HL-60/S4 treated with retinoic acid at 250 ng/mL for 4 days and 3 days (cell line): ENCODE measurements around the gene SPRY1.

ENCODE experiments used
- in situ Hi-C: fragments of 300-500 bp; cut with MboI; formaldehyde crosslinking; loops from 2 replicates; pipeline ENCODE4 v1.7.0; 2022; ENCODE audit warnings: low sequenced_read_pairs

The SPRY1 gene

GRCh38 chr4:123408471-123409084, 12.0 kb downstream of the SPRY1 start:
- in situ Hi-C loops: no loop called here

- in situ Hi-C loops: no loop called here
Measured at GRCh38 chr4:123409334-123409733, 12.7 kb downstream of the SPRY1 start.

- in situ Hi-C loops: no loop called here
Measured at GRCh38 chr4:123411514-123411913, 14.9 kb downstream of the SPRY1 start.

- in situ Hi-C loops: no loop called here
Measured at GRCh38 chr4:123412091-123412505, 15.5 kb downstream of the SPRY1 start.

GRCh38 chr4:123412700-123413512, 16.3 kb downstream of the SPRY1 start:
- in situ Hi-C loops: no loop called here

- in situ Hi-C loops: no loop called here
Measured at GRCh38 chr4:123415576-123415975, 19.0 kb downstream of the SPRY1 start.

GRCh38 chr4:123415977-123416376, 19.4 kb downstream of the SPRY1 start:
- in situ Hi-C loops: no loop called here

GRCh38 chr4:123417813-123418212, 21.2 kb downstream of the SPRY1 start:
- in situ Hi-C loops: no loop called here

GRCh38 chr4:123418351-123418931, 21.8 kb downstream of the SPRY1 start:
- in situ Hi-C loops: no loop called here

GRCh38 chr4:123419885-123420755, 23.5 kb downstream of the SPRY1 start:
- in situ Hi-C loops: no loop called here

GRCh38 chr4:123421227-123421936, 24.8 kb downstream of the SPRY1 start:
- in situ Hi-C loops: no loop called here

GRCh38 chr4:123421937-123422781, 25.6 kb downstream of the SPRY1 start:
- in situ Hi-C loops: no loop called here

- in situ Hi-C loops: no loop called here
Measured at GRCh38 chr4:123423819-123424218, 27.2 kb downstream of the SPRY1 start.

- in situ Hi-C loops: no loop called here
Measured at GRCh38 chr4:123427951-123428350, 31.4 kb downstream of the SPRY1 start.

GRCh38 chr4:123430031-123430430, 33.4 kb downstream of the SPRY1 start:
- in situ Hi-C loops: no loop called here

GRCh38 chr4:123430501-123430900, 33.9 kb downstream of the SPRY1 start:
- in situ Hi-C loops: no loop called here

- in situ Hi-C loops: no loop called here
Measured at GRCh38 chr4:123433573-123433972, 37.0 kb downstream of the SPRY1 start.

GRCh38 chr4:123433976-123434375, 37.4 kb downstream of the SPRY1 start:
- in situ Hi-C loops: no loop called here

- in situ Hi-C loops: no loop called here
Measured at GRCh38 chr4:123435246-123436113, 38.9 kb downstream of the SPRY1 start.
